ENCODE results near the gene TCF15.

TCF15 gene

GRCh38 chr20:609371-609964 is 641 bp downstream of the TCF15 start:
- H3K27ac Mint-ChIP-seq, result no peak overlapping the region
- no peaks in the 10 kb centered on the region for H3K9me3 Mint-ChIP-seq
- peaks cover 71% of the 10 kb centered on the region for H3K27me3 Mint-ChIP-seq
- no peaks in the 10 kb centered on the region for H3K36me3 Mint-ChIP-seq (ENCODE audit: low read depth)
- H3K4me3 Mint-ChIP-seq, result no peak overlapping the region
- peaks cover 11% of the 10 kb centered on the region for H3K4me1 Mint-ChIP-seq (ENCODE audit: low read depth)
- no peak for DNase-seq

- no peaks in the 10 kb centered on the region for H3K9me3 Mint-ChIP-seq
- no peak overlapping the region for H3K4me3 Mint-ChIP-seq
- H3K27ac Mint-ChIP-seq, result no peak overlapping the region
- DNase-seq, result no peak
- peaks cover 11% of the 10 kb centered on the region for H3K4me1 Mint-ChIP-seq (ENCODE audit: low read depth)
- peaks cover 69% of the 10 kb centered on the region for H3K27me3 Mint-ChIP-seq
- H3K36me3 Mint-ChIP-seq (ENCODE audit: low read depth), result no peaks in the 10 kb centered on the region
Observed at GRCh38 chr20:608970-609369, 1.1 kb downstream of the TCF15 start.

GRCh38 chr20:607476-607875 is 2.6 kb downstream of the TCF15 start:
- DNase-seq, result no peak
- Mint-ChIP-seq H3K4me1 (ENCODE audit: low read depth) (peaks cover 11% of the 10 kb centered on the region), H3K36me3 (ENCODE audit: low read depth) (no peaks in the 10 kb centered on the region), H3K9me3 (no peaks in the 10 kb centered on the region), H3K27ac (no peak overlapping the region), H3K4me3 (no peak overlapping the region), H3K27me3 (peaks cover 54% of the 10 kb centered on the region)

GRCh38 chr20:605237-605636 is 4.9 kb downstream of the TCF15 start:
- no peaks in the 10 kb centered on the region for H3K9me3 Mint-ChIP-seq
- H3K27me3 Mint-ChIP-seq, result peaks cover 33% of the 10 kb centered on the region
- no peaks in the 10 kb centered on the region for H3K4me1 Mint-ChIP-seq (ENCODE audit: low read depth)
- H3K36me3 Mint-ChIP-seq (ENCODE audit: low read depth), result no peaks in the 10 kb centered on the region
- no peak for DNase-seq
- H3K4me3 Mint-ChIP-seq, result no peak overlapping the region
- H3K27ac Mint-ChIP-seq, result no peak overlapping the region

DNA sequence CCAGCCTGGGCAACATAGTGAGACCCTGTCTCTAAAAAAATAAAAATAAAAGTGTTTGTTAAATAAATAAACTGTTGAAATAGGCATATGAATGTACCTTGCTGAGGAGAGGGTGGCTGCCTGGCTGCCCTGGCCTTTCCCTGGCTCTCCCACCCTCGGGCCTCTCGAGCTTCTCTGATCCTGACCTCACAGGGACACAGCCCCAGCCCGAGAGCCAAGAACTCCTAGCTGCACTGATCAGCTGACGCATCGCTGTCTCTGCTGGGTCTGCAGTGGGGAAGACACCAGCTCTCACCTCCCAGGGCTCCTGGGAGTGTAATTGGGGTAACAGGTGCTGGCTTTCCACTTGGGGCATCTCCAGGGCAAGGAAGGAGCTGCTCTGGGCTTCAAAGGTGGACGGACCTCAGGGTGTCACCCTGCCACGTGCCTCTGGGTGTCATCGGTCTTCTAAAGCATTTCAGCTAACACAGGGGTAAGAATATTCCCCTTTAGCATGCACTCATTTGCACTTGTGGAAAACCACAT is 6.9 kb downstream of the TCF15 start:
- Mint-ChIP-seq H3K36me3 (ENCODE audit: low read depth) (no peaks in the 10 kb centered on the region), H3K4me1 (ENCODE audit: low read depth) (no peaks in the 10 kb centered on the region), H3K4me3 (no peak overlapping the region), H3K9me3 (no peaks in the 10 kb centered on the region), H3K27ac (no peak overlapping the region), H3K27me3 (peaks cover 19% of the 10 kb centered on the region)
- DNase-seq, result no peak

DNA sequence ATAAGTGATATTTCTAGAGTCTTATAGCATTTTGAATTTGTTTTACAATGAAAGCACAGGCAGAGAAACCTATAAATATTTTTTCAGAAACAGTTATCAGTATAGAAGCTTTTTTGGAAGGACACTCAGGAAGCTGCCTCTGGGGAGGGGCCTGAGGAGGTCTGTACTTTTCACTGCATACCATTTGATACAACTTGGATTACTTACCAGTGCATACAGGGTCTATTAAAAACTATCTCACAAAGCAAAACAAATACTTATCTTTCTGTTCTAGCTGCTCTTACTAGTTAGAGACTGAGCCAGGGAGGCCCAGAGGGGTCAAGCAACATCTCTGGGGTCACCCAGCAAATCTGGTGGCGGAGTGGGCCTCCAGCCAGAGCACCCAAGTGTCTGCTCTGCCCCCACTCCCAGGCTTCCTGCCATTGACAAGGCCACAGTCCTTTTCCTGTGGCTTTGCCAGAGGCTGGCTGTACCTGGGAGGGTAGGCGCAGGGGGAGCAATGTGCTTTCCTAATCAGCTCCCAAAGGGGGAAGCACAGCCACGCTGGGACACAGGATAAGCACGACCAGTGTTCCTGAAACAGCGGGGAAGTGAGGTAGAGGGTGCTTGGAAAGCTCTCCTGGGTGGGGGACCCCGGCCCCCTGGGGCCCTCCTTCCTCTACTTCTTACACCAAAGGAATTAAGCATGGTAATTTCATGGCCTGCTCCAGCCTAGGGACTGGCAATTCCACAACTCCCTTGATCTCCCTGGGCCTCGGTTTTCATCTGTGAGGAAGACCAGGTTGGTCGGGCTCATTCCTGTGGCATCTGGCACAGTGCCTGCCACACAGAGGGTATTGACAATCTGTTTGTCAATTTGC is 7.8 kb downstream of the TCF15 start:
- no peaks in the 10 kb centered on the region for H3K36me3 Mint-ChIP-seq (ENCODE audit: low read depth)
- peaks cover 13% of the 10 kb centered on the region for H3K27me3 Mint-ChIP-seq
- no peaks in the 10 kb centered on the region for H3K9me3 Mint-ChIP-seq
- H3K4me3 Mint-ChIP-seq, result no peak overlapping the region
- DNase-seq, result no peak
- no peak overlapping the region for H3K27ac Mint-ChIP-seq
- no peaks in the 10 kb centered on the region for H3K4me1 Mint-ChIP-seq (ENCODE audit: low read depth)

GRCh38 chr20:600736-601135 is 9.4 kb downstream of the TCF15 start:
- no peak for DNase-seq
- Mint-ChIP-seq H3K9me3 (no peaks in the 10 kb centered on the region), H3K27ac (no peak overlapping the region), H3K4me3 (no peak overlapping the region), H3K4me1 (ENCODE audit: low read depth) (no peaks in the 10 kb centered on the region), H3K27me3 (peaks cover 1% of the 10 kb centered on the region), H3K36me3 (ENCODE audit: low read depth) (no peaks in the 10 kb centered on the region)

DNA sequence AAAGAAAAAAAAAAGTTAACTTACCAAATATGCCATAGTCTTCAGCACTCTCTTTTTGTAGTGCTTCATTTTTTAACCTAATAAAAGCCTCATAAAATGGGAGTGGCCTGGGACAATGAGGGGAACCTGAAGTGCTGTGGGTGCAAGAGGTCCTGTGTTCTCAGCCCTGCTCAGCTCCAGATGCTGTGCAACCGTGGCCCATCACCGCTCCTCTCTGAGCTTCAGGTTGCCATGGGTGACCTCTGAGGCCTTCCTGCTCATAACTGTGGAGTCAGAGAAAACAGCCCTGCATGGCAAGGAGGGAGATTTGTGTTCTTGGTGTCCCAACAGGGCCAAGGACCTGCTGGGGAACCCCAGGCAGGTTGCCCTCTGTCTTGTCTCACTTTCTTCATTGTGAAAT is 10.0 kb downstream of the TCF15 start:
- no peaks in the 10 kb centered on the region for H3K27me3 Mint-ChIP-seq
- no peak overlapping the region for H3K4me3 Mint-ChIP-seq
- no peak overlapping the region for H3K27ac Mint-ChIP-seq
- H3K4me1 Mint-ChIP-seq (ENCODE audit: low read depth), result no peaks in the 10 kb centered on the region
- no peak for DNase-seq
- no peaks in the 10 kb centered on the region for H3K9me3 Mint-ChIP-seq
- no peaks in the 10 kb centered on the region for H3K36me3 Mint-ChIP-seq (ENCODE audit: low read depth)

GRCh38 chr20:598133-598850 is 11.8 kb downstream of the TCF15 start:
- Mint-ChIP-seq H3K27me3 (peaks cover 4% of the 10 kb centered on the region), H3K4me1 (ENCODE audit: low read depth) (no peaks in the 10 kb centered on the region), H3K4me3 (no peak overlapping the region), H3K9me3 (no peaks in the 10 kb centered on the region), H3K27ac (no peak overlapping the region), H3K36me3 (ENCODE audit: low read depth) (no peaks in the 10 kb centered on the region)
- DNase-seq, result no peak

- no peaks in the 10 kb centered on the region for H3K4me1 Mint-ChIP-seq (ENCODE audit: low read depth)
- peaks cover 6% of the 10 kb centered on the region for H3K27me3 Mint-ChIP-seq
Observed at GRCh38 chr20:597560-597959, 12.5 kb downstream of the TCF15 start.

GRCh38 chr20:595330-596308 is 14.5 kb downstream of the TCF15 start:
- no peak overlapping the region for H3K27ac Mint-ChIP-seq
- H3K36me3 Mint-ChIP-seq (ENCODE audit: low read depth), result no peaks in the 10 kb centered on the region
- no peak overlapping the region for H3K4me3 Mint-ChIP-seq
- H3K4me1 Mint-ChIP-seq (ENCODE audit: low read depth), result peaks cover 10% of the 10 kb centered on the region
- DNase-seq, result no peak
- H3K9me3 Mint-ChIP-seq, result no peaks in the 10 kb centered on the region
- peaks cover 15% of the 10 kb centered on the region for H3K27me3 Mint-ChIP-seq

More at GRCh38 chr20:597560-597959, 12.5 kb downstream of the TCF15 start:
- H3K9me3 Mint-ChIP-seq, result no peaks in the 10 kb centered on the region
- H3K4me3 Mint-ChIP-seq, result no peak overlapping the region
- DNase-seq, result no peak
- H3K27ac Mint-ChIP-seq, result no peak overlapping the region
- H3K36me3 Mint-ChIP-seq (ENCODE audit: low read depth), result no peaks in the 10 kb centered on the region

DNA sequence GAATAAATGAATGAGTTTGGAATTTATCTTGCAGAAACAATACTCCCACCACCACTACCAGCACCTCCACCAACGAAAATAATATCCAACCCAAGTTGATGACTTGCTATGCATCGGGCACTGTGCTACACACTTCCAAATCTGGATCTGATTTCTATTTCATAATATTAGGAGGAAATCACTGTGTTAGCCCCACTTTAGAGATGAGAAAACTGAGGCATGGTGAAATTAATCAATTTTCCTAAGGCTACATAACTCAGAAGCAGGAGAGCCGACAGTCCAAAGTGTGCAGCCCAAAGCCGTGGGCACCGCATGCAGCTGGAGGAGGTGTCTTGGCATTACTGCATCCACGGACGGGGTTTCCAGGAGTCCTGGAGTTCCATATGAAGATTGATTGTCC is 17.6 kb downstream of the TCF15 start:
- H3K27ac Mint-ChIP-seq, result no peak overlapping the region
- no peaks in the 10 kb centered on the region for H3K36me3 Mint-ChIP-seq (ENCODE audit: low read depth)
- H3K4me1 Mint-ChIP-seq (ENCODE audit: low read depth), result peaks cover 10% of the 10 kb centered on the region
- peaks cover 24% of the 10 kb centered on the region for H3K27me3 Mint-ChIP-seq
- no peaks in the 10 kb centered on the region for H3K9me3 Mint-ChIP-seq
- DNase-seq, result no peak
- no peak overlapping the region for H3K4me3 Mint-ChIP-seq

DNA sequence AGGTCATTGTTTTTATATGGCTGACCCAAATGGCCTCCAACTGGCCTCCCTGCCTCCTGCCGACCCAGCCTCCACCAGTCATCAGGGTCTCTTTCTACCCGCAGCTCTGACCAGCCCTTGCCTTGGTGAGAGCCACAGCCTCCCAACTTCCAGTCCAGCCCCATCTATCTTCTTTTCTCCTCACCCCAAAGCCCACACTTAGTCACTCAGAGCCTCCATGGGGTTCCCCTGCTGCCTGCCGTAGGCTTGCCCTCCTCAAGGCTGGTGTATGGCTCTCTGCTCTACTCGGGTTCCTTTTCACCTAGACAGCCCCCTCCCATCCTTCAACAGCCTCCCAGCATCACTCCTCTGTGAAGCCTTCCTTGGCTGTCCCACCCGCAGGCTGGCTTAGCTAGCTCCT is 18.2 kb downstream of the TCF15 start:
- no peak overlapping the region for H3K4me3 Mint-ChIP-seq
- no peaks in the 10 kb centered on the region for H3K9me3 Mint-ChIP-seq
- DNase-seq, result no peak
- no peak overlapping the region for H3K27ac Mint-ChIP-seq
- no peaks in the 10 kb centered on the region for H3K36me3 Mint-ChIP-seq (ENCODE audit: low read depth)
- H3K27me3 Mint-ChIP-seq, result peaks cover 24% of the 10 kb centered on the region
- peaks cover 10% of the 10 kb centered on the region for H3K4me1 Mint-ChIP-seq (ENCODE audit: low read depth)
